ENCODE data around the gene TRIM13. TPM values are rescaled to one million over a fixed set of nuclear protein-coding genes. Genes with fewer than 3 reads are reported as not detected.
A peak's percentile ranks its signal among the peaks of the same experiment; 100 is the strongest.
"Not testable (repeated sequence)": the region's sequence is repeated elsewhere in the genome, so short reads cannot be mapped to it uniquely, and the experiment has no call there.

TRIM13 gene
- total and polyA plus RNA-seq, 7 donors, result 14.7 to 25.9 (median 20.6) TPM

DNA sequence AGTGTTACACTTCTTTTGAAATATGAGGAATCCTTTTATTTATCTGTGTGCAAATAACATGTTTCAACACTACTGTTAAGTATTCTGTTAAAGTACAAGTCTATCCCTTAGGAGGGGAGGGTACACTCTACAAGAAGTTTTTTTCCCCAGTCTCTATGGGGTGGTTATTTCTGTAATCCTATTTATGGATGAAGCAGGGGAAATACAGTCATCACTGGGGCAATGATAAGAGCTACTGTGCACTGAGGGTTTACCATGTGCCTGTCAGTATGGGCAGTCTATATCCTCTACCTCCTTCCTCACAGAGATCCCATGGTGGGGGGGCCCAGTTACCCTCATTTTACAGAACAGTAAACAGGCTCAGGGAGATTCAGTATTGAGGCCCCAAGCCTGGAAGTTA is 16.6 kb upstream of the TRIM13 start:
- H3K9me3 ChIP-seq, result no peaks in the 10 kb centered on the region
- no peak overlapping the region for H3K27ac ChIP-seq
- peaks cover 3% of the 10 kb centered on the region for H3K4me1 ChIP-seq
- TF ChIP-seq CTCF (IDR thresholded peaks at IDR 0.05), result no peak
- ATAC-seq (peak in 1 of 4 donors; percentile 17), DNase-seq (no peak)
- H3K36me3 ChIP-seq (ENCODE audit: insufficient read depth in 1 of 2, low read depth in 1 of 2), result peaks cover 0 to 11% of the 10 kb centered on the region in 2 donors
- no peak overlapping the region for H3K4me3 ChIP-seq
- H3K27me3 ChIP-seq (ENCODE audit: insufficient read depth in 3 of 3, low read length in 2 of 3), result no peaks in the 10 kb centered on the region
- intact Hi-C loops (cut with DNase I), result no loop called here

DNA sequence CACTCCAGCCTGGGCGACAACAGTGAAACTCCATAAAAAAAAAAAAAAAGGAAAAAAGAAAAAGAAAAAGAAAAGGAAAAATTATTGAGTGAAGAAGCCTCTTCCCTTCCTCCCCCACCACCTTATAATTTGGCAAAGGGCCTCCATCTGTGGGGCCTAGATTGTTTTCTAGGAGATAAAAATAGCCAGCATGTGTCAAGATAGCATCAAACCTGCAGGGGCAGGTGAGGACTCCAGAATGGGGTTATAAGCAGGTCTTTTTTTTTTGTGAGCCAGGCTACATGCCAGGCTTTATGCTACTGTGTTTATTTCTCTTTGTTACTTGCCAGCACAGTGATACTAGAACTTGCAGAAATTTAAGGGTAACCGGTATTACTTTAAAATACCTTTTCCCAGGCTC is 11.7 kb upstream of the TRIM13 start:
- ATAC-seq (peak; percentile 61 to 83 (median 70)), DNase-seq (no peak)
- no peak for TF ChIP-seq CTCF (IDR thresholded peaks at IDR 0.05)
- peaks cover 0 to 18% of the 10 kb centered on the region in 2 donors for H3K36me3 ChIP-seq (ENCODE audit: insufficient read depth in 1 of 2, low read depth in 1 of 2)
- H3K27ac ChIP-seq, result peak overlapping the region; percentile 24
- H3K4me1 ChIP-seq, result peaks cover 14% of the 10 kb centered on the region
- no peaks in the 10 kb centered on the region for H3K9me3 ChIP-seq
- WGBS, 3 donors, result 70 to 78% (median 72%) methylated on average over 2 of the region's 2 CpGs
- H3K27me3 ChIP-seq (ENCODE audit: insufficient read depth in 3 of 3, low read length in 2 of 3), result no peaks in the 10 kb centered on the region
- intact Hi-C loops (cut with DNase I), result no loop called here
- H3K4me3 ChIP-seq, result no peak overlapping the region

GRCh38 chr13:49986471-49986870 is 10.4 kb upstream of the TRIM13 start:
- ATAC-seq (peak in 1 of 4 donors; percentile 36), DNase-seq (no peak)
- H3K4me1 ChIP-seq, result peaks cover 14% of the 10 kb centered on the region
- H3K36me3 ChIP-seq (ENCODE audit: insufficient read depth in 1 of 2, low read depth in 1 of 2), result peaks cover 0 to 30% of the 10 kb centered on the region in 2 donors
- H3K27me3 ChIP-seq (ENCODE audit: insufficient read depth in 3 of 3, low read length in 2 of 3), result no peaks in the 10 kb centered on the region
- WGBS, 3 donors, result 42 to 55% (median 50%) methylated on average over 7 of the region's 7 CpGs
- no peak overlapping the region for H3K4me3 ChIP-seq
- H3K9me3 ChIP-seq, result no peaks in the 10 kb centered on the region
- intact Hi-C loops (cut with DNase I), result no loop called here
- TF ChIP-seq CTCF (IDR thresholded peaks at IDR 0.05), result no peak
- no peak overlapping the region for H3K27ac ChIP-seq

DNA sequence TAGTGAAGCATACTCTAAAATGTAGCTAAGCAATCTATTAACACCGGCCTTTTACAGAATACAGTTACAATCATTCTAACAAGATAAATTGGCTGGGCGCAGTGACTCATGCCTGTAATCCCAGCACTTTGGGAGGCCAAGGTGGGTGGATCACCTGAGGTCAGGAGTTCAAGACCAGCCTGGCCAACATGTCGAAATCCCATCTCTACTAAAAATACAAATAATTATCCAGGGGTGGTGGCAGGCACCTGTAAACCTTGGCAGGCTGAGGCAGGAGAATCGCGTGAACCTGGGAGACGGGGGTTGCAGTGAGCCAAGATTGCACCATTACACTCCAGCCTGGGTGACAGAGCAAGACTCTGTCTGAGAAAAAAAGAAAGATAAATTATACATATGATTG is 6.2 kb upstream of the TRIM13 start:
- DNase-seq; H3K27me3 ChIP-seq (ENCODE audit: insufficient read depth in 3 of 3, low read length in 2 of 3); H3K9me3 ChIP-seq; H3K4me3 ChIP-seq; H3K4me1 ChIP-seq; H3K27ac ChIP-seq: not testable (repeated sequence)
- intact Hi-C loops (cut with DNase I), result loop anchor here in 1 of 2 donors (10.0 kb wide), 1 partner anchor 404 kb away; no protein-coding TSS in a partner anchor
- WGBS, 3 donors, result 69 to 87% (median 79%) methylated on average over 6 of the region's 6 CpGs
- peaks cover 0 to 47% of the 10 kb centered on the region in 2 donors for H3K36me3 ChIP-seq (ENCODE audit: insufficient read depth in 1 of 2, low read depth in 1 of 2)
- ATAC-seq, result peak in 1 of 4 donors; percentile 30

DNA sequence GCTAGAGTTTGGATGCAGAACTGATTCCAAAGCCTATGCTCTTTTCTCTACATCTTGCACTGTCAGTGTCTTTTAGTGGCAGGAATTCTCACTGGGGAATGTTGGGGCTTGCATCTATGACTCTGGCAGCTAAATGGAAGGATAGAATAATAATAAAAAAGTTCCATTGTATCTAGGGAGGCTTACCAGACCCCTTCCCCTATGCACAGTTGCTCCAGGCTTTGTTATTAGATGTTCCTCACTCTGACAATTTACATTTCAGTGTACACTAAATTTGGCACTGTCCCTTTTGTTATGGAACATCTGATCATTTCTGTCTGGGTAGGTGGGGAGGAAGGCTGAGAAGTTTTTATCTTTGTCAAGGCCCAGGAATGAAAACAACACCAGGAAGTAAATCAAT is 3.7 kb upstream of the TRIM13 start:
- peaks cover 5% of the 10 kb centered on the region for H3K4me1 ChIP-seq
- H3K27ac ChIP-seq, result no peak overlapping the region
- H3K36me3 ChIP-seq (ENCODE audit: insufficient read depth in 1 of 2, low read depth in 1 of 2), result peaks cover 0 to 48% of the 10 kb centered on the region in 2 donors
- no peak overlapping the region for H3K4me3 ChIP-seq
- TF ChIP-seq CTCF (IDR thresholded peaks at IDR 0.05), result no peak
- H3K27me3 ChIP-seq (ENCODE audit: insufficient read depth in 3 of 3, low read length in 2 of 3), result no peaks in the 10 kb centered on the region
- intact Hi-C loops (cut with DNase I), result loop anchor here in 1 of 2 donors (10.0 kb wide), 1 partner anchor 402 kb away; no protein-coding TSS in a partner anchor
- H3K9me3 ChIP-seq, result no peaks in the 10 kb centered on the region
- DNase-seq, result no peak
- ATAC-seq, result no peak
